NB4 (cell line): Measurements from ENCODE around the gene CWC22.

Experiments used
- CTCF ChIP-seq: IDR thresholded peaks from one replicate; pipeline ENCODE4 v1.5.1; 2012; ENCODE audit warnings: low read depth, low read length
- MAX ChIP-seq: IDR thresholded peaks from 2 replicates; pipeline ENCODE4 v1.6.1; 2011; ENCODE audit warnings: low read depth, low read length
- POLR2A ChIP-seq: IDR thresholded peaks from 2 replicates; pipeline ENCODE4 v1.6.1; 2011; ENCODE audit warnings: mild to moderate bottlenecking; ENCODE audit not compliant: insufficient read length; ENCODE audit errors: extremely low read depth

- TF ChIP-seq CTCF (no peak), MAX (no peak), POLR2A (no peak)
Observed at GRCh38 chr2:179910735-179911113, 96.4 kb downstream of the CWC22 start.
